HepG2 (cell line): ENCODE data around the gene SPATA33. TPM values are rescaled to one million over a fixed set of nuclear protein-coding genes. Genes with fewer than 3 reads are reported as not detected.

Experiments used
- CC2D1A ChIP-seq: sonication (generic); formaldehyde crosslinking; IDR thresholded peaks from 2 replicates; pipeline ENCODE4 v1.8.1; 2023; ENCODE audit warnings: mild to moderate bottlenecking, missing genetic modification reagents
- RCOR2 ChIP-seq: IDR thresholded peaks from 2 replicates; pipeline ENCODE4 v1.6.1; 2016; ENCODE audit warnings: missing biosample characterization, missing genetic modification reagents
- TBP ChIP-seq: sonication (generic); formaldehyde crosslinking; IDR thresholded peaks from 2 replicates; pipeline ENCODE4 v1.5.0; 2020; ENCODE audit warnings: missing genetic modification reagents
- polyA plus RNA-seq, 8 experiments: library from polyadenylated mRNA; depleted of rRNA in 3 of 8; stranded (reverse) in 7 of 8; unstranded in 1 of 8; fragments of >200 nt; fragmentation: Illumina TruSeq in 4 of 8; extraction: Trizol in 4 of 8; gene quantifications; 2 replicates each; pipeline versions ENCODE4 v1.2.1 to v1.2.3, GENCODE V29; 2011 to 2016; ENCODE audit warnings: low read depth in 4 of 8, missing spikeins in 1 of 8, mixed read lengths in 1 of 8; ENCODE audit not compliant: insufficient read depth in 1 of 8
- total RNA-seq, 5 experiments: library from RNA; depleted of rRNA; stranded (reverse); fragments of >200 nt; fragmentation: Illumina TruSeq; extraction: Trizol; gene quantifications; 2 replicates each; pipeline ENCODE4 v1.2.3, GENCODE V29; 2016; ENCODE audit warnings: low read depth in 1 of 5
- TF ChIP-seq, protein P1 (sequence below): sonication (generic); formaldehyde crosslinking; IDR thresholded peaks from 2 replicates; pipeline ENCODE4 v1.4.0; 2020; ENCODE audit warnings: mild to moderate bottlenecking, missing genetic modification reagents
- TF ChIP-seq, protein P2 (sequence below): fragments of 450-650 bp; IDR thresholded peaks from 2 replicates; pipeline ENCODE4 v1.6.1; 2017
- TF ChIP-seq, protein P3 (sequence below): IDR thresholded peaks from 2 replicates; pipeline ENCODE4 v1.6.1; 2018; ENCODE audit warnings: missing genetic modification reagents
- TF ChIP-seq, protein P4 (sequence below): sonication (generic); formaldehyde crosslinking; IDR thresholded peaks from 2 replicates; pipeline ENCODE4 v1.4.0; 2020; ENCODE audit warnings: missing genetic modification reagents, borderline replicate concordance

SPATA33 gene
- total and polyA plus RNA-seq, 2 of the 13 experiments (the other 11 are each of a cell fraction or from before 2014, with no cell fraction given) = 5.7 to 11.0 TPM

- TF ChIP-seq, protein P1, sequence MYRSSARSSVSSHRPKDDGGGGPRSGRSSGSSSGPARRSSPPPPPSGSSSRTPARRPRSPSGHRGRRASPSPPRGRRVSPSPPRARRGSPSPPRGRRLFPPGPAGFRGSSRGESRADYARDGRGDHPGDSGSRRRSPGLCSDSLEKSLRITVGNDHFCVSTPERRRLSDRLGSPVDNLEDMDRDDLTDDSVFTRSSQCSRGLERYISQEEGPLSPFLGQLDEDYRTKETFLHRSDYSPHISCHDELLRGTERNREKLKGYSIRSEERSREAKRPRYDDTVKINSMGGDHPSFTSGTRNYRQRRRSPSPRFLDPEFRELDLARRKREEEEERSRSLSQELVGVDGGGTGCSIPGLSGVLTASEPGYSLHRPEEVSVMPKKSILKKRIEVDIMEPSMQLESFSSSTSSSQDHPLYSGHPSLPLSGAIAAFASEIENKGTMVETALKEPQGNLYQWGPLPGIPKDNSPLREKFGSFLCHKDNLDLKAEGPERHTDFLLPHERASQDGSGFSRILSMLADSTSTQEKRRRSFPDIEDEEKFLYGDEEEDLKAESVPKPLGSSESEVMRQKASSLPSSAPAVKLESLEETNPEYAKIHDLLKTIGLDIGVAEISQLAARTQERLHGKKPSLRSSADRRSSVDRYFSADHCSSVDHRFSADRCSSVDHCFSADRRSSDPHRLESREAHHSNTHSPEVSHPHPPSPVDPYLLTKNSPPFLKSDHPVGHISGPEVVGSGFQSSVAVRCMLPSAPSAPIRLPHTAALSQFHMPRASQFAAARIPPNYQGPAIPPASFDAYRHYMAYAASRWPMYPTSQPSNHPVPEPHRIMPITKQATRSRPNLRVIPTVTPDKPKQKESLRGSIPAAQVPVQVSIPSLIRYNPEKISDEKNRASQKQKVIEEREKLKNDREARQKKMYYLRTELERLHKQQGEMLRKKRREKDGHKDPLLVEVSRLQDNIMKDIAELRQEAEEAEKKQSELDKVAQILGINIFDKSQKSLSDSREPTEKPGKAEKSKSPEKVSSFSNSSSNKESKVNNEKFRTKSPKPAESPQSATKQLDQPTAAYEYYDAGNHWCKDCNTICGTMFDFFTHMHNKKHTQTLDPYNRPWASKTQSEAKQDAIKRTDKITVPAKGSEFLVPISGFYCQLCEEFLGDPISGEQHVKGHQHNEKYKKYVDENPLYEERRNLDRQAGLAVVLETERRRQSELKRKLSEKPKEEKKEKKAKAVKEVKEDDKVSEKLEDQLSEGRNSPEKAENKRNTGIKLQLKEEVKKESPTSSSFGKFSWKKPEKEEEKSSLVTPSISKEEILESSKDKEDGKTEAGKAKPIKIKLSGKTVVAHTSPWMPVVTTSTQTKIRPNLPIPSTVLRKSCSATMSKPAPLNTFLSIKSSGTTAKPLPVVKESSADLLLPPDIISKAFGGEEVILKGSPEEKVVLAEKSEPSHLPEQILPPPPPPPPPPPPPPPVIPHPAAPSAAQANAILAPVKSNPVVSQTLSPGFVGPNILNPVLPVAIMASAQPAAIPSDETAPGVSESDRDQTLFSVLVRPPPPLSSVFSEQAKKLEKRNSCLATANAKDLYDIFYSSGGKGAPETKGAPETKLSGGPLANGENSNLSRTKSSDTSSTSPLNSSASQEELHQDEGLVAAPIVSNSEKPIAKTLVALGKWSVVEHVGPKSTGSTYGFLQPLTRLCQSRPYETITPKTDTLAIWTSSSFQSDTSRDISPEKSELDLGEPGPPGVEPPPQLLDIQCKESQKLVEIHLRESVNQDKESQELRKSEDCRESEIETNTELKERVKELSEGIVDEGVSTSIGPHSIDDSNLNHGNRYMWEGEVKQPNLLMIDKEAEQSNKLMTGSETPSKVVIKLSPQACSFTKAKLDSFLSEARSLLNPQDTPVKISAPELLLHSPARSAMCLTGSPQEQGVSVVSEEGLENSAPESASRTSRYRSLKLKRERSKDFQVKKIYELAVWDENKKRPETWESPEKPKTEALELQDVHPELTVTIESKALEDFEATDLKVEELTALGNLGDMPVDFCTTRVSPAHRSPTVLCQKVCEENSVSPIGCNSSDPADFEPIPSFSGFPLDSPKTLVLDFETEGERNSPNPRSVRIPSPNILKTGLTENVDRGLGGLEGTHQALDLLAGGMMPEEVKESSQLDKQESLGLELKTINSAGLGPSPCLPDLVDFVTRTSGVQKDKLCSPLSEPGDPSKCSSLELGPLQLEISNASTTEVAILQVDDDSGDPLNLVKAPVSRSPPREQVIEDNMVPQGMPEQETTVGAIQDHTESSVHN = no peak
- TF ChIP-seq TBP (CRISPR knock-in tag) = no peak
- TF ChIP-seq RCOR2 (CRISPR knock-in tag) = no peak
- TF ChIP-seq, protein P2, sequence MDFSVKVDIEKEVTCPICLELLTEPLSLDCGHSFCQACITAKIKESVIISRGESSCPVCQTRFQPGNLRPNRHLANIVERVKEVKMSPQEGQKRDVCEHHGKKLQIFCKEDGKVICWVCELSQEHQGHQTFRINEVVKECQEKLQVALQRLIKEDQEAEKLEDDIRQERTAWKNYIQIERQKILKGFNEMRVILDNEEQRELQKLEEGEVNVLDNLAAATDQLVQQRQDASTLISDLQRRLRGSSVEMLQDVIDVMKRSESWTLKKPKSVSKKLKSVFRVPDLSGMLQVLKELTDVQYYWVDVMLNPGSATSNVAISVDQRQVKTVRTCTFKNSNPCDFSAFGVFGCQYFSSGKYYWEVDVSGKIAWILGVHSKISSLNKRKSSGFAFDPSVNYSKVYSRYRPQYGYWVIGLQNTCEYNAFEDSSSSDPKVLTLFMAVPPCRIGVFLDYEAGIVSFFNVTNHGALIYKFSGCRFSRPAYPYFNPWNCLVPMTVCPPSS = no peak
- TF ChIP-seq, protein P3, sequence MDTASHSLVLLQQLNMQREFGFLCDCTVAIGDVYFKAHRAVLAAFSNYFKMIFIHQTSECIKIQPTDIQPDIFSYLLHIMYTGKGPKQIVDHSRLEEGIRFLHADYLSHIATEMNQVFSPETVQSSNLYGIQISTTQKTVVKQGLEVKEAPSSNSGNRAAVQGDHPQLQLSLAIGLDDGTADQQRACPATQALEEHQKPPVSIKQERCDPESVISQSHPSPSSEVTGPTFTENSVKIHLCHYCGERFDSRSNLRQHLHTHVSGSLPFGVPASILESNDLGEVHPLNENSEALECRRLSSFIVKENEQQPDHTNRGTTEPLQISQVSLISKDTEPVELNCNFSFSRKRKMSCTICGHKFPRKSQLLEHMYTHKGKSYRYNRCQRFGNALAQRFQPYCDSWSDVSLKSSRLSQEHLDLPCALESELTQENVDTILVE (CRISPR knock-in tag) = no peak
- TF ChIP-seq, protein P4, sequence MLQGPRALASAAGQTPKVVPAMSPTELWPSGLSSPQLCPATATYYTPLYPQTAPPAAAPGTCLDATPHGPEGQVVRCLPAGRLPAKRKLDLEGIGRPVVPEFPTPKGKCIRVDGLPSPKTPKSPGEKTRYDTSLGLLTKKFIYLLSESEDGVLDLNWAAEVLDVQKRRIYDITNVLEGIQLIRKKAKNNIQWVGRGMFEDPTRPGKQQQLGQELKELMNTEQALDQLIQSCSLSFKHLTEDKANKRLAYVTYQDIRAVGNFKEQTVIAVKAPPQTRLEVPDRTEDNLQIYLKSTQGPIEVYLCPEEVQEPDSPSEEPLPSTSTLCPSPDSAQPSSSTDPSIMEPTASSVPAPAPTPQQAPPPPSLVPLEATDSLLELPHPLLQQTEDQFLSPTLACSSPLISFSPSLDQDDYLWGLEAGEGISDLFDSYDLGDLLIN (CRISPR knock-in tag) = no peak
- 0 out of 2 replicates have a peak, but pooled peaks have one; percentile 31 for TF ChIP-seq CC2D1A (CRISPR knock-in tag)
Observed at GRCh38 chr16:89695875-89696669, 38.4 kb downstream of the SPATA33 start (continued).
